OCI-LY1 (cell line): ENCODE results near the gene VGLL4.
"Not testable (repeated sequence)": the region's sequence is repeated elsewhere in the genome, so short reads cannot be mapped to it uniquely, and the experiment has no call there.

Experiments used
- CTCF ChIP-seq: fragments of 200-600 bp; sonication (generic), shearing (Covaris generic); IDR thresholded peaks from 2 replicates; pipeline ENCODE4 v1.5.1; 2017; ENCODE audit warnings: mild to moderate bottlenecking, antibody characterized with exemption, low read length, moderate library complexity, mixed read lengths
- EZH2 ChIP-seq: fragments of 200-600 bp; sonication (generic), shearing (Covaris generic); IDR thresholded peaks from 2 replicates; pipeline ENCODE4 v1.8.0; 2017; ENCODE audit warnings: borderline replicate concordance, mixed run types, mild to moderate bottlenecking, antibody characterized with exemption, low read length, moderate library complexity, mixed read lengths

- not testable (repeated sequence) for TF ChIP-seq CTCF, EZH2
Observed at GRCh38 chr3:11511606-11512005, 132.1 kb downstream of the VGLL4 start.
